ENCODE measurements around the gene TDRD3.

GRCh38 chr13:60509601-60510386 lies 112.8 kb downstream of the TDRD3 start:
- TF ChIP-seq POLR2A (IDR thresholded peaks at IDR 0.05) (no peak), CTCF (IDR thresholded peaks at IDR 0.05) (no peak)
